GM21367 (cell line): ENCODE measurements around the gene DCST1.

Source experiments
- ATAC-seq: cut with Tn5 transposase; IDR thresholded peaks from one replicate; pipeline ENCODE4 v1.9.1; 2021; ENCODE audit not compliant: unreplicated experiment

Gene DCST1

DNA sequence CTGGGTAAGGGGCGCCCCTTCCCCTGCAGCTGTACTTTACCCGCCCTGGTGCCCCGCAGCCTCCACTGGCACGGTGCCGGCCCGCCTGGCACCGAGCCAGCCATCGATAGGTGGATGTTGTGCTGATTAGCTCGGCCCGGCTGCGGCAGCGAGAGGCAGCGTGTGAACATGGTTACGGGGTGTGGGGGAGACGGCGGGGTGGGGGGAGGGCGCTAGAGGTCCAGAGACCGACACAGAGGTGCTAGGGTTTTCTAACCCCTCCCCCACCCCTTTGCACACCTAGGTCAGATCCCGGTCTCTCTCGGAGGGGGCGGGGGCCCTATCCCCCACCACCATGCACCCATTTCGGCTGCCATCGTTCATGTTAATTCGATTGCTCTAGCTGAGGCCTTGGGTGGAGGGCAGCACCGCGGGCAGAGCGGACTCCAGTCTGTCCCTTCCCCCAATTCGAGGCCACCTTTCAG is 36.6 kb downstream of the DCST1 start:
- no peak for ATAC-seq

DNA sequence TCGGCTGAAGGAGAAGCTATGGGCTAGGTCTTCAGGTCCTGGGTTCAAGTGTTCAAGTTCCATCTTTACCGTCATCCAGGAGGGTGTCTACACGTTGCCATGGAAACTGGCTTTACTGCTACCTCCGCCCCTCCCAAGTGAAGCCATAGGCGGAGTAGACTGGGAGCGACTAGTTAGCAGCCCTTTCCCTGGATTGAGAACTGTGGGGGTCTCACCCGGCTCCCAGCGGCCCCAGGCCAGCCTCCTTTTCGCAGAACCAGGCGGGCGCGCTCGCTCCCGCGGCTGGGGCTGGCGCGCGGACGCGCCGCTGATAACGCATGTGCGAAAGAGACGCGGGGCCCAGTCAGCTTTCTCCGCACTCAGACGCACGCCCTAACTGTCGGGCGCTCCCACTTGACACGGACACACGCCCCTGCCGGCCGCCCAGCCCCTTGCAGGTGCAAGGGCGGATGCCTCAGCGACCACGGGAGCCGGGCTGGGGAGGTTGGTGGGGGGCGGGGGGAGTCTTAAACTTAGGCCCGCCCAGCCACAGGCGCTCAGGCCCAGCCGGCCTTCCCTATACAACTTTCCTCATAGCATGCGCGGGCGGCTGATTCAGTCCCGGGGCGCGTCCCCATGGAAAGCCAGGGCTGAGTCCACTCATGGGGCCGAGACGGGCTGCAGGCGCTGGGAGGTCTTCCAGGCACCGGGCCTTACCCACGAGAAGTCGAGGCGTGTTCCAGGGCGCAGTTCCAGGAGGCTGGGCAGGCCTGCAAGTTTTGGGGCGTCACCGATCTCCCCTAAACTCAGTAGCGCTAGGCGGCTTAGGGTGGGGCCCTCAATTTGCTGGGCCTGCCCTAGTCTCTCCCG is 37.3 kb downstream of the DCST1 start:
- no peak for ATAC-seq

DNA sequence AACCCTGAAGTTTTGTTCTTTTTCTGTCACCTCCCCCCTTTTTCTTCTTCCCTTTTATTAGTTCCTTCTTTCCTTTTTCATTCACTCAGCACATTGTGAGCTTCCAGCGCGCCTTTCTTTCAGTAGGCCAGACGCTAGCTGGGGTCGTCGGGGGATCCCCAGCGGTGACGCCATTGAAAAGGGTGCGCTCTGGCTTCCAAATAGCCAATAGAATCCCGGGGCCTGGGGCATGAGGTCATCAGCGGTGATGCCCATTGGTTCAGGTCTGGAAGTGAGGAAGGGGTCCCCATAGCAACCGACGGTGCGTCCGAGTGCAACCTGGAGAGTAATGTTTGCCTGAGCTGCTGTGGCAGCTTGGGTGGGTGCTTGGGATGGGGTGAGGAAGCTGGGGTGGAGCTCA is 38.1 kb downstream of the DCST1 start:
- ATAC-seq, result no peak

DNA sequence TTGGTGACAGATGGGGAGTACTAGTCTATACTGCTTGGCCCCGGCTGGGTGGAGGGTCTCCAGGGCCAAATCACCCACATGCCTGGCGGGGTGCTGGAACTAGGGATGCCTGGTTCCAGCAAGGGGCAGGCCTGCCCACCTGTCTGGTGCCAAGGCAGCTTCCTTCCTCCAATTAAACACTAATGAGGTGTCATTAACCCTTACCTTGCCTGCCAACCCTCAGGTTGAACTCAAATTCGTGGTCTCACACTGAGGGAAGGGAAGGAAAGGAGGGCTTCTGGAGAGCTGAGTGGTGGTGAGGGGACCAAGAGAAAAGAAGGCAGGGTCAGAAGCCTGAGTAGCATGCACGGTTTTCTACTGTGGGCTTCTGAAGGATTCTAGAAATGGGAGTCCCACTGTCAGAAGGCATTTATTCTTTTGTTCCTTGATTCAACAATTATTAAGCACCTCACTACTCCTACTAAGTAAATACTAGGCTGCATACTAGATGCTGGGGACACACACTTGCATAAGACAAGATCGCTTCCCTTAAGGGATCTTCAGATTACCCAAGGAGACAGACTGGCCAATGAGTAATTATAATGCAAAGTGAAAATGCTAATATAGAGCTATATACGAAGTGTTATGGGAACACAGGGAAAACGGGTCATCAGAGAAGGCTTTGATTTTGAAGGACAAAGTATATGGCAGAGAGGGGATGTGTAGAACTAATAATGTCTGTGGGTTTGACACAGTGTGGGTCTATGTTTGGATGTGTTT is 39.1 kb downstream of the DCST1 start:
- ATAC-seq, result no peak

DNA sequence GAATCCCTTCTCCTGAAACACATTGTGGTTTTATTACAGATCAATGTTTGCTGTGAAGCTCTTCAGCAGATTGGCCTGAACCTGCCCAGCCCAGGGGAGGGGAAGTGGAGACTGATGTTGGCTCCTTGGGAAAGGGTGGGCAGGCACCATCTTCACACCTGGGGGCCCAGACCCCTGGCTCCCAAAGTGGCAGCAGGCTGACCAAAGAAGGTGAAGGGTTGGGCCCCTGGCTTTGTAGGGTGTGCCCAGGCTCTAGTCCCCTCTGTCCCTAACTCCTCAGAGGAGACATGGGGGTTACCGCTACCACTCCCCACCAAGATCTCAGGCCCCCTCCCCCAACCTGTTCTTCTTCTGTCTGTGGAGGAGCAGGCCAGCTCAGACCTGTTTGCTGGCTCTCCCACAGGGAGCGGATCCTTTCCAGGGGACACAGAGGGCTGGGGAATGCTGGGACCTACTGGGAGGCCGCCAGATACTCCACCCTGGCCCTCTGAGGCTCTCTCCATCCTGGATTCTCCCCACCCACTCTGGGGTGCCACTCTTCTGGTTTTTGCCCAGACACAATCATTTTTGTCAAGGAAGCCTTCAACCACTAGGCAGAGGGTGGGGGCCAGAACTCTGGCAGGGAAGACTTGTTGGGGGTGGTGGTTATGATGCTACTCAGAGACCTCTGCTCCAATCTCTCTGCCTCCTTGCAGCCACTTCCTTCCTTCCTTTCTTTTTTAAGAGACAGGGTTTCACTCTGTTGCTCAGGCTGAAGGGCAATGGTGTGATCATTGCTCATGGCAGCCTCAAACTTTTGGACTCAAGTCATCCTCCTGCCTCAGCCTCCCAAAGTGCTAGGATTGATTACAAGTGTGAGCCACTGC is 40.0 kb downstream of the DCST1 start:
- no peak for ATAC-seq

DNA sequence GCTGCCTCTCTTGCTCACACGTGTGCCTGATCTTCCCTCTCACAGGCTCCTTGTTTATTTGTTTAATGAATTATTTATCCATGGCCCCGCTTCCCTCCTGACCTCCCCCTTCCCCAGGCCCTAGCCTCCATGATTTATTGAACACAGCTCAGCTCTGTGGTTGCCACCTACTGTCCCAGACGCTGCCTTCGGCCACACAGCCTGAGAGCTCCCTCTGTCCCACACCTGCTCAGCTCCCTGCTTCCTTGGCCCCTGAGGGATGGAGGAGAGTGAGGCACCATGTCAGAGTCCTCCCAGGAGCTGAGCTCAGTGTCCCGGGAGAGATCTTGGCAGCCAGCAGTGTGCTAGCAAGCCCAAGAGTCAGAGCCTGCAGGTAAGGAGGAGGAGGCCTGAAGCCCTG is 41.9 kb downstream of the DCST1 start:
- no peak for ATAC-seq

DNA sequence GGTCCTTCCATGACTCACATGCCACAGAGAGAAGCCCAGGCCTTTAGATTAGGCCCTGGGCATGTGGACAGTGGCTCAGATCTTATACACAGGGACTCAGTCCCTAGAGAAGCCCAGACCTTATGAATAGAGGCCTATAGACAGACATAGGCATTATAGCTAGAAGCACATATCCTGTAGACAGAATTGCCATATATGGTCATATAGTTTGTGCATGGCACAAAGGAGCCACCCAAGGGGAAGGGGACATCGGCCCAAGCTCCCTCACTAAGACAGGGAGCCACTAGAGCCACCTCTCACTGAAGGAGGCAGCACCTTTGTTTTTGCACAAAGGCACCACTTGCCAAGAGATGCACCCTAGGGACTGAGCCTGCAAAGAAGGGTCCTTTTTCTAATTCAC is 42.7 kb downstream of the DCST1 start:
- no peak for ATAC-seq

DNA sequence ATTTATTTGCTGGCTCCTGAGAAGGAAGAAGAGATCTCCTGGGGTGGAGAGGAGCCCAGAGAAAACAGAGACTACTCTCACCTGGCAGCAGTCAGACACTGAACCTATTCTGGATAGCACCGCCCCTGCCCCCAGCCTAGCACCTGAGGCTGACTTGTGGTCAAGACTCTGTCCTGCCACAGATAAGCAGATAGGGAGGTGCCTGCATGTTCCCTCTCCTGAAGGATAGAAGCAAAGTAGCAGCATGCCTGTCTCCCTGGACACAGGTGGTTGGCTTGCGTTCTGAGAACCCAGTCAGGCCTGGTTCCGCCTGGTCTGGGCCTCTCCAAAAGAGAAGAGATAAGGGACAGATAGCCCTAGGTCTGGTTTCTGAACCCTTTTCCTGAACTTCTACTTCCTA is 43.7 kb downstream of the DCST1 start:
- ATAC-seq, result no peak

DNA sequence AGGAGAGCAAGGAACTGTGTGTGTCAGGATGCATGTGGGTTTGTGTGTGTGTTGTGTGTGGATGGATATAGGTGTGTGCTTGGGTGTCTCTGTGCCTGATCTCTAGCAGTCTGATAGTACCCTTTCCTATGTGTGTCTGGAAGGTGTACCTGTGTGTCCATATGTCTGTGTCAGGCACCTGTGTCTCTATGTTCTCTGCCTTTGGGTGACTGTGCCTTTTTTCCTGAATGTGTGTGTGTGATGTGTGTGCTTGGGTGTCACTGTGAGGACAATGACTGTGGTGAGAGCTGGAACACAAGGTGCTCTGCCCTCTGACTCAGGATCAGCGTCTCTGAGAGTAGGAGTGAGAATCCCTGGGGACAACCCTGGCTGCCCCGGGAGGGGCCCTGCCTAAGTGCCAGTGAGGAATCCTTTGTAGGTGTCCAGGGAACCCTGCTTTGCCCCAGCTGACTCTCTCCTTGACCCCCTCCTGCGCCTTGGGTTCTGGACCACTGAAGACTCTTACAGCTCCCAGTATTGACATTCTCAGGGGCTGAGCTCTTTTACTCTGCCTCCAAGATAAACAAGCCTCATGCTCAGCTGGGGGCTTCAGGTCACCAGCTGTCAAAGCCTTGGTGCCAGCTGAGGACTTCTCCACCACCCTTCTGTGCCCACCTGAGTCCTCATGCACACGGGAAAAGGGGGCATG is 44.3 kb downstream of the DCST1 start:
- ATAC-seq, result no peak

DNA sequence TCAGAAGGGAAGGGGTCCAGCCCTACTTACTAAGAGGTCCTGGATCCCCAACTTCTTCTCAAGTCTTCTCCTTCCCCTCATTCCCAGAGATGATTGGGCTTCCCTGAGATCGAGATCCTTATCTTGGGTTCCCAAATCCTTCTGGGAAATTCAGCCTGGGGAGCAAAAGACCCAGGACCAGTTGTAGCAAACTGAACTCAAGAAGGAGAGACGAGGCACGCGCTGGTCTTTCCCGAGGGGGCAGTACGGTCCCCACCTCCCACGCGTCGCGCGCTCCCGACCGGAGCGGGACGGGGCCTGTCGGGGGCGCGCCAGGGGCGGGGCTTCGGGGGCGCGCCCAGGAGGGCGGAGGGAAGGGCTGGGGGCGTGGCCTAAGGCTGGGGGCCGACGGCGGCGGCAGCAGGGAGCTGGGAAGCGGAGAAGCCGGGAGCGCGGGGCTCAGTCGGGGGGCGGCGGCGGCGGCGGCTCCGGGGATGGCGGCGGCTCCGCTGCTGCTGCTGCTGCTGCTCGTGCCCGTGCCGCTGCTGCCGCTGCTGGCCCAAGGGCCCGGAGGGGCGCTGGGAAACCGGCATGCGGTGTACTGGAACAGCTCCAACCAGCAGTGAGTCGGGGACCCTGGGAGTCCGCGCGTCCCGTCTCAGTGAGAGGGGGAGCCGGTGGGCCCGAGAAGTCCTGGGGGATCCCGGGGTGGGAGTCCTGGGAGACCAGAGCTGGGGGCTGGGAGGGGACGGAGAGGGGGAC is 45.0 kb downstream of the DCST1 start, which contains the start of gene EFNA3:
Gene EFNA3, plus strand, starts transcription at position 369 of the 741 bp plus-strand sequence. Its CDS starts 105 bp downstream, at position 474.
- no peak for ATAC-seq

DNA sequence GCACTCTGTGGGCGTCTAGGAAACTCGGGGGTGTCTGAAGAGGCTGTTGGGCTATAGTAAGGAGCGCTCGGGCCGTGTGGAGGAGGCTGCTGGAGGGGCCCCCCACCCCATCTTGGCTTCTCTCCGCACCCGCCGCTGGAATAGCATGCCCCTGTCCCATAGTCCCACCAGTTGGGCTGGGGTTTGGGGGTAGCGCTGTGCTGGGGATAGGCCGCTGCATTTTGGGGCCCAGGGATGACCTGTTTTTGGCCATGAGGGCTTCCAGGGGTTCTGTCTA is 45.5 kb downstream of the DCST1 start:
- no peak for ATAC-seq

DNA sequence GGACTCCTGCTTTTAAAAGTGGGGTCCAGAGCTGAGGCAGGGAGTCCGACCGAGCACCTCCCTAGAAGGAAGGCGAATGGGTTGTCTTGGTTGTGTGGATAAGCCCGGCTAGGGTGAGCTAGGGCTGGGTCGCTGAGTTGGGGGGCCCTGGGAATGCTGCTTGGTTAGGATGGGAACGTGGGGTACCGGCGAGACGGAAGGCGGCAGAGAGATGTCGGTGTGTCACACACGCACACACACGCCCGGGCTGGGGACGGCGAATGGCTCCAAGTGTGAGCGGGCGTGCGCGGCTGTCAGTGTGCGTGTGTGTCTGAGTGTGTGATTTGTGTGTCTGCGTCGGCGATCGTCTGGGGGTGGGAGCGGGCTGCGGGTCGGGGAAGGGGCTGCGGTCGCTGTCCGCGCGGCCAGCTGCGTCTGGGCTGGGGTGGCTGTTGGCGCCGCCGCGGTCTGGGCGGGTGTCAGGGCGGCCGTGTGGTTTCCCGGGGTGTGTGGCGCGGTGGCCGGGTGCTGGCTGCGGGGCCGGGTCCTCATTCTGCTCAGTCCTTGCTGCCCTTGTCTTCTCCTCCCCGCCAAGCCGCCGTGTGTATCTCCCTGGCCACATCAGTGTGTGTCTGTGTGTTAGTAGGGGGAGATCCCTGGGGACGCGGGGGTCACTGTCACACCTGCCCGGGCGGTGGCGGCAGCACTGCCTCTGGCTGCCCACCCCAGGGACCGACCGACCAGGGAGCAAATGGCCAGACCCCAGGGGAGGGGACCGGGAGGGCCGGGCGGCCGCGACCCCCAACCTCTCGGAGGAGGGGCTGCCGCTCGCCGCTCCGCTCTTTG is 46.1 kb downstream of the DCST1 start:
- no peak for ATAC-seq

DNA sequence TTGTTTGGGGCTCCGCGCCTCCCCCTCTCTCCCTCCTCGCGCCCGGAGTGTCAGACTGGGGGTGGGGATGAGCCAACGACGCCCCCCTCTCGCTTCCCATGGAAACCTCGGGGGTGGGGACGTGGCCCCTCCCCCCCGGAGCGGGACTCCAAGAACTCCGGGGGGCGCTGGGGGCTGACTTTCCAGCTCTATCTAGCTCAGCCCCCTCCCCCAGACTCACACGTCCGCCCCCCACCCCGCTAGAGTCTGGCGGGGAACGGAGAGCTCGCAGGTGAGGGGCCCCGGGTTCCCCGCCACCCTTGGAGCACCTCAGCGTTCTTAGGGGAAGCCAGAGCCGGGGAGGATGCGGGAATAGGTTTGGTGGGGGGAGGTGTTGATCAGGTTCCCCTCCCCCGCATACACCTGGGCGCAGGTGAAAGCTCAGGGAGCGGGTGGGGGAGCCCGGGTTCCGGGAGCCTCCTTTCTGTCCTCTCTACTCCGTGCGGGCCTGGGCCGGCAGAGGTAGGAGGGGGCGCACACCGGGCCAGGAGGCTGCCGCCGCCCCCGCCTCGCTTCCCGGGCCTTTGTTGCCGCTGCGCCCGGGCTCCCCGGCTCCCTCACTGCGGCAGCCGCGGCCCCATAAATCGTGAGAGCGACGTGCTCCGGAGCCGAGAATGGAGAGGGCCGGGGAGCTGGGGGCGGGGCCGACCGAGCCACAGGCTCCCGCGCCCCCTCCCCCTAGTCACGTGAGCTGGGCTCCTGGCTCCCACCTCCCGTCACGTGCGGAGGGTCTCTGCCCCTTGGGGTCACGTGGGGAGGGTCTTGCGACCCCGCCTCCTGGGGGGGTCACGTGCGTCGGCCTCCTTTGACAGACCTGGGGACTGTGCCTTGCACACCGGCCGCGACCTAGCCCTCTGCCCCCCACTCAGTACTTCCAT is 46.9 kb downstream of the DCST1 start:
- ATAC-seq, result no peak

DNA sequence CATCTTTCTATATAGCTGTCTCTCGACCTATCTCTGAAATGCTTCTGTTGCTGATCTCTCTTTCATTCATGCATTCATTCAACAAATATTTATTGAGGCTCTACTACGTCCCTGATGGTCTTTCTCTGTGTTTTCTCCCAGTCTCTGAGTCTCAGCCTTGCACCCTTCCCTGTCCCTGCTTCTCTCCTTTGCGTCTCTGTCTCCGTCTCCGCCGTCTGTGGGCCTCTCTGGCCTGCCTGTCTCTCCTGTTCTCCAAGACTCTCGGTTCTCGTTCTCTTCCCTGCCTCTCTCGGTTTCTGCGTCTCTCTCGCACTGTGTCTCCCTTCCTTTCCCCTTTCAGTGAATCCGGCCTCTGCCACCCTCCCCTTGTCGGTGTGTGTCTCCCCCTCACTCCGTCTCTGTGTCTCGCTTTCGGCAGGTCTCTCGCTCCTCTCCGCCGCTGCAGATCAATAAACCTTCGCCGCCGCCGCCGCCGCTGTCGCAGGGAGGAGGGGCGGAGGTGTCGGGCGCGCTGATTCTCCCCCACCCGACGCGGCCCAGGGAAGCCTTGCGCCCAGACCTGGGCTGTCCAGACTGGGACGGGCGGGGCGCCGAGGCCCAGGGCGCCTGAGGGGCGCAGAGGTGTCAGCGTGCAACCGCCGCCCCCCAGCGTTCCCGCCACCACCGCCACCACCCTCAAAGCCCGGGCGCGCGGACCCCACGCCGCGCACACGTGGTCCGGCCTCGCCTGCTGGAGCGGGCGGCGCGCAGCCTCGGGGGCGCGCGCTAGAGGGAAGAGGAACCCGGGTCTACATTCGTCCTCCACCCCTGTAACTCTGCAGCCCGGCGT is 48.1 kb downstream of the DCST1 start:
- ATAC-seq, result no peak

DNA sequence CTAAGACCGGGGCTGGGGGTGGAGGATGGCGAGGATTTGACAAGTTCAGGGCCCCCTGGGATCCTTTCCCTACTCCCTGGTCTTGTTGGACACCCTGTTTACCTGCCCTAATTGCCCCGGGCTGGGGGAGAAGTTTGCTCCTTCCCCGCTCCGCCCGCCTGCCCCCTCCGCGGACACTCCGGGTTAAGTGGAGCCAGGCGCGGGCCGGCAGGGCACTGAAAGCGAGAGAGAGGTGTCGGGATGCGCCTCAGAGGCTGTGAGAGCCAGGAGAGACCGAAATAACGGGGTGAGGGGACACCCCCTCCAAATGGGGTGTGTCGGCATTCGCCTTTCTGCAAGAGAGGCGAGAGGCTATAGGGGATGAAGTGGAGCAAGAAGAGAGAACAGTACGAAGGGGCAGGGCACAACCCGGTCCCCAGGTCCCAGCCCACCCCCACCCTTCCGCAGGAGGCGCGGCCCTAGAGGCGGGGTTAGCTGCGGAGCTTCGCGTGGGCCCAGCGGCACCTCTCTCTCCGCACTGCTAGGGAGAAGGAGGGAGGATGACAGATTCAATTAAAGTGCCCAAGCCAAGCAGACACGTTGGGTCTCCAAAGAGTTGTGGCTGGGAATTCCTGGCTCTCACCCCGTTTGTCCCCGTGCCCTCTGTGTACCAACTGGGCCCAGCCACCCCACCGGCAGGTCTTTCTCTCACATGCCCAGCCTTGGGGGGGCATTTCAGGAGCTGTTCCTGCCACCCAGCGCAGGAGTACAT is 48.9 kb downstream of the DCST1 start:
- ATAC-seq, result no peak

DNA sequence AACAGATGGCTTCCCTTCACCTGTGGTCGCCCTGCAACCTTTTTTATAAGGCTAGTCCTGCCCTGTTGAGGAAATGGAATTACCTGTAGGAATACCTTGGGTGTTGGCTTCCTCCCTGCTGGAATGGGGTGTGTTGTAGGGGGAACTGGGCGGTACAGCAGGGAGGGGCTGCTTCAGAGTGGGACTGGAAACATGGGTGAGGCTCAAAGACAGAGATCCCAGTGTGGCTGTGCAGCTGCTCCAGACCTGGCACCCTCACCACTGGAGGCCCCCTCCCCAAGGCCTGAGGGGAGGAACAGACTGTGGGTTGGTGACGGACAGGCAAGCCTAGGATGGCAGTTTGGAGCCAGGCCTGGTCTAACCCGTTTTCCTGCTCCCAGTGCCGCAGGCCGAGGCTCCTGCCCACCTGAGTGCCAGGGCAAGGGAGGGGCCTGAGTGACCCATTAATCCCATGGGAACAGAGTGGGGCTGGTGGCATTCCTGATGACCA is 49.5 kb downstream of the DCST1 start:
- no peak for ATAC-seq
